ENCODE measurements around the gene PWWP2B. TPM values are rescaled to one million over a fixed set of nuclear protein-coding genes. Genes with fewer than 3 reads are reported as not detected.
A peak's percentile ranks its signal among the peaks of the same experiment; 100 is the strongest.

PWWP2B gene
- total and polyA plus RNA-seq, 11 donors: 10.5 to 23.5 (median 15.3) TPM

GRCh38 chr10:132464256-132465192, 67.5 kb downstream of the PWWP2B start:
- WGBS, 4 donors: 26 to 45% (median 38%) methylated on average over 7 to 22 of the region's 22 CpGs

GRCh38 chr10:132465193-132465888, 68.3 kb downstream of the PWWP2B start:
- no peak overlapping the region for H3K4me3 ChIP-seq

More at GRCh38 chr10:132464256-132465192, 67.5 kb downstream of the PWWP2B start:
- peak overlapping the region; percentile 84 to 99 (median 97) for H3K27ac ChIP-seq
- H3K36me3 ChIP-seq: no peaks in the 10 kb centered on the region
- TF ChIP-seq POLR2A (IDR thresholded peaks at IDR 0.05) (no peak), CTCF (IDR thresholded peaks at IDR 0.05) (no peak)
- H3K4me1 ChIP-seq: peaks cover 0 to 80% (median 42%) of the 10 kb centered on the region in 12 donors
- intact Hi-C loops (cut with DNase I): loop anchor here (1.0 to 5.0 kb wide), 10 partner anchors 38 to 174 kb away; partner anchors contain the start of gene INPP5A (in 7 of the 10)
- ATAC-seq (peak; percentile 80 to 87 (median 84)), DNase-seq (peak; percentile 81 to 95 (median 90))
- peak overlapping the region in 1 of 12 donors; percentile 7 for H3K4me3 ChIP-seq
- no peaks in the 10 kb centered on the region for H3K9me3 ChIP-seq
- no peaks in the 10 kb centered on the region for H3K27me3 ChIP-seq

GRCh38 chr10:132465889-132466519, 69.0 kb downstream of the PWWP2B start:
- intact Hi-C loops (cut with DNase I): loop anchor here in 7 of 10 donors (2.0 to 5.0 kb wide), 7 partner anchors 36 to 173 kb away; no protein-coding TSS in a partner anchor
- peak in 3 of 5 donors; percentile 6 to 63 (median 23) for DNase-seq
- no peak for ATAC-seq
- no peaks in the 10 kb centered on the region for H3K27me3 ChIP-seq
- no peaks in the 10 kb centered on the region for H3K36me3 ChIP-seq
- peaks cover 0 to 84% (median 44%) of the 10 kb centered on the region in 12 donors for H3K4me1 ChIP-seq
- no peak for TF ChIP-seq CTCF (IDR thresholded peaks at IDR 0.05)
- no peak for TF ChIP-seq POLR2A (IDR thresholded peaks at IDR 0.05)
- 91 to 94% (median 92%) methylated on average over 15 to 20 of the region's 20 CpGs for WGBS, 4 donors
- no peaks in the 10 kb centered on the region for H3K9me3 ChIP-seq
- H3K27ac ChIP-seq: peak overlapping the region; percentile 7 to 99 (median 97)
- no peak overlapping the region for H3K4me3 ChIP-seq

More at GRCh38 chr10:132465193-132465888, 68.3 kb downstream of the PWWP2B start:
- H3K27me3 ChIP-seq: no peaks in the 10 kb centered on the region
- ATAC-seq (peak in 2 of 4 donors; percentile 0), DNase-seq (peak in 3 of 5 donors; percentile 24 to 57 (median 28))
- no peaks in the 10 kb centered on the region for H3K36me3 ChIP-seq
- H3K27ac ChIP-seq: peak overlapping the region; percentile 84 to 99 (median 97)
- WGBS, 4 donors: 93 to 97% (median 94%) methylated on average over 10 to 35 of the region's 35 CpGs
- TF ChIP-seq CTCF (IDR thresholded peaks at IDR 0.05) (no peak), POLR2A (IDR thresholded peaks at IDR 0.05) (no peak)
- intact Hi-C loops (cut with DNase I): loop anchor here in 7 of 10 donors (2.0 to 5.0 kb wide), 7 partner anchors 37 to 173 kb away; no protein-coding TSS in a partner anchor
- H3K9me3 ChIP-seq: no peaks in the 10 kb centered on the region
- H3K4me1 ChIP-seq: peaks cover 0 to 84% (median 44%) of the 10 kb centered on the region in 12 donors

Data from heart left ventricle (tissue), 16 donors.